HG02884 (cell line): ENCODE measurements around the gene MON2.
"Not testable (repeated sequence)": the region's sequence is repeated elsewhere in the genome, so short reads cannot be mapped to it uniquely, and the experiment has no call there.

ENCODE experiments used
- ATAC-seq: cut with Tn5 transposase; IDR thresholded peaks from one replicate; pipeline ENCODE4 v1.9.1; 2021; ENCODE audit warnings: mild to moderate bottlenecking, moderate library complexity; ENCODE audit not compliant: unreplicated experiment

The MON2 gene

GRCh38 chr12:62469704-62470103 lies 3.1 kb downstream of the MON2 start:
- no peak for ATAC-seq

- no peak for ATAC-seq
Measured at GRCh38 chr12:62471734-62472133, 5.1 kb downstream of the MON2 start.

- ATAC-seq: no peak
Measured at GRCh38 chr12:62472472-62472871, 5.8 kb downstream of the MON2 start.

- no peak for ATAC-seq
Measured at GRCh38 chr12:62481843-62482540, 15.4 kb downstream of the MON2 start.

GRCh38 chr12:62482769-62483168 lies 16.1 kb downstream of the MON2 start:
- no peak for ATAC-seq

GRCh38 chr12:62484233-62484632 lies 17.6 kb downstream of the MON2 start:
- ATAC-seq: no peak

- no peak for ATAC-seq
Measured at GRCh38 chr12:62505786-62506185, 39.2 kb downstream of the MON2 start.

GRCh38 chr12:62512901-62513300 lies 46.3 kb downstream of the MON2 start:
- no peak for ATAC-seq

GRCh38 chr12:62514080-62514479 lies 47.5 kb downstream of the MON2 start:
- ATAC-seq: not testable (repeated sequence)

GRCh38 chr12:62516927-62517326 lies 50.3 kb downstream of the MON2 start:
- ATAC-seq: no peak

GRCh38 chr12:62517887-62518286 lies 51.3 kb downstream of the MON2 start:
- ATAC-seq: no peak

- no peak for ATAC-seq
Measured at GRCh38 chr12:62519043-62519442, 52.4 kb downstream of the MON2 start.

GRCh38 chr12:62520361-62520760 lies 53.7 kb downstream of the MON2 start:
- ATAC-seq: no peak

- ATAC-seq: no peak
Measured at GRCh38 chr12:62522984-62523383, 56.4 kb downstream of the MON2 start.

GRCh38 chr12:62523619-62524018 lies 57.0 kb downstream of the MON2 start:
- no peak for ATAC-seq

GRCh38 chr12:62525271-62525670 lies 58.6 kb downstream of the MON2 start:
- ATAC-seq: no peak

GRCh38 chr12:62530596-62530995 lies 64.0 kb downstream of the MON2 start:
- ATAC-seq: no peak

GRCh38 chr12:62532333-62532732 lies 65.7 kb downstream of the MON2 start:
- ATAC-seq: no peak

- ATAC-seq: no peak
Measured at GRCh38 chr12:62533087-62533754, 66.6 kb downstream of the MON2 start.

- ATAC-seq: no peak
Measured at GRCh38 chr12:62533755-62534107, 67.1 kb downstream of the MON2 start.

GRCh38 chr12:62536546-62536945 lies 69.9 kb downstream of the MON2 start:
- ATAC-seq: no peak

- no peak for ATAC-seq
Measured at GRCh38 chr12:62537551-62537950, 70.9 kb downstream of the MON2 start.

GRCh38 chr12:62540354-62540753 lies 73.7 kb downstream of the MON2 start:
- no peak for ATAC-seq
